Kidney epithelial cell (primary cell): Measurements from ENCODE around the gene EHBP1L1. TPM values are rescaled to one million over a fixed set of nuclear protein-coding genes. Genes with fewer than 3 reads are reported as not detected.

Source experiments
- DNase-seq: peaks from one replicate; pipeline ENCODE4 v3.0.0-alpha.2; 2010; ENCODE audit warnings: low read depth
- H3K27me3 ChIP-seq: 2 replicates; pipeline ENCODE4 v1.6.0; 2011; ENCODE audit warnings: low read length; ENCODE audit not compliant: control insufficient read depth, insufficient read depth
- H3K36me3 ChIP-seq: 2 replicates; pipeline ENCODE4 v1.5.1; 2011; ENCODE audit warnings: low read length; ENCODE audit not compliant: control insufficient read depth, insufficient read depth
- H3K4me3 ChIP-seq: 2 replicates; pipeline ENCODE4 v1.5.1; 2011; ENCODE audit warnings: low read depth, mild to moderate bottlenecking, control low read depth, low read length
- CTCF ChIP-seq: IDR thresholded peaks from 2 replicates; pipeline ENCODE4 v1.5.1; 2011; ENCODE audit warnings: mild to moderate bottlenecking, moderate library complexity, low read length, control low read depth, inconsistent platforms; ENCODE audit not compliant: insufficient read depth, poor library complexity, severe bottlenecking
- total RNA-seq: library from RNA; depleted of rRNA; stranded (reverse); fragments of >200 nt; gene quantifications from 2 replicates; pipeline ENCODE4 v1.2.3, GENCODE V29; 2015

The EHBP1L1 gene
- total RNA-seq, 1 donor from 2014 or later: 19.5 TPM

- no peak overlapping the region for H3K4me3 ChIP-seq
- peaks cover 7% of the 10 kb centered on the region for H3K36me3 ChIP-seq
- no peaks in the 10 kb centered on the region for H3K27me3 ChIP-seq
- TF ChIP-seq CTCF: no peak
- DNase-seq: no peak
These were observed 20.9 kb upstream of the EHBP1L1 start for GRCh38 chr11:65554842-65555430.

- no peaks in the 10 kb centered on the region for H3K27me3 ChIP-seq
- no peak for DNase-seq
- peaks cover 7% of the 10 kb centered on the region for H3K36me3 ChIP-seq
- no peak overlapping the region for H3K4me3 ChIP-seq
- TF ChIP-seq CTCF: no peak
These were observed 20.1 kb upstream of the EHBP1L1 start for GRCh38 chr11:65555693-65556231.

GRCh38 chr11:65556470-65557279, 19.2 kb upstream of the EHBP1L1 start:
- H3K36me3 ChIP-seq: peaks cover 4% of the 10 kb centered on the region
- peak overlapping the region; percentile 54 for H3K4me3 ChIP-seq
- no peak for DNase-seq
- TF ChIP-seq CTCF: no peak
- no peaks in the 10 kb centered on the region for H3K27me3 ChIP-seq

GRCh38 chr11:65557280-65558001, 18.4 kb upstream of the EHBP1L1 start:
- Histone ChIP-seq H3K4me3 (peak overlapping the region; percentile 54), H3K27me3 (no peaks in the 10 kb centered on the region), H3K36me3 (no peaks in the 10 kb centered on the region)
- TF ChIP-seq CTCF: no peak
- DNase-seq: no peak

- no peak for DNase-seq
- no peak for TF ChIP-seq CTCF
- Histone ChIP-seq H3K27me3 (no peaks in the 10 kb centered on the region), H3K4me3 (peak within 1 kb of the TSS; percentile 54), H3K36me3 (no peaks in the 10 kb centered on the region)
These were observed 17.6 kb upstream of the EHBP1L1 start, which contains the start of gene LTBP3 for GRCh38 chr11:65558002-65558929. LTBP3 (minus strand) TSS chr11:65558359; CDS start chr11:65557959, 400 bp downstream.
